Stimulated activated CD8-positive, alpha-beta memory T cell treated with anti-CD3 and anti-CD28 coated beads, Interleukin-4, amount 100 ng/mL, for 24 hours (primary cell): Measurements from ENCODE around the gene GGTA1.

ENCODE experiments used
- DNase-seq: peaks from one replicate; pipeline ENCODE4 v3.0.0-alpha.2; 2020; ENCODE audit warnings: low read depth

GGTA1 gene

DNA sequence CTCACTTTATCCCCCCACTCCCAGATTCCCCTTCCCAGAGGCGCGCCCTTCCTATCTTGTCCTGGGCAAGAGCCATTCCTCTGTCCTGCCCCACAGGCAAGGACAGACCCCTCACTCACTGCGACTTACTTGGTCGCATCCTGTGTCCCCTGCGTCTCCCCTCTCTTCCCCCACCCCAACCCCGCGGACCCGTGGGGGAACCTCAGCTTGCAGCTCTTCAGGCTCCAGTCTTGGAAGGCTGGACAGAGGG lies 542 bp downstream of the GGTA1 start:
- no peak for DNase-seq

- no peak for DNase-seq
Measured at GRCh38 chr9:121498487-121499176, 1.0 kb downstream of the GGTA1 start.

GRCh38 chr9:121498150-121498486 lies 1.5 kb downstream of the GGTA1 start:
- peak; percentile 22 for DNase-seq

DNA sequence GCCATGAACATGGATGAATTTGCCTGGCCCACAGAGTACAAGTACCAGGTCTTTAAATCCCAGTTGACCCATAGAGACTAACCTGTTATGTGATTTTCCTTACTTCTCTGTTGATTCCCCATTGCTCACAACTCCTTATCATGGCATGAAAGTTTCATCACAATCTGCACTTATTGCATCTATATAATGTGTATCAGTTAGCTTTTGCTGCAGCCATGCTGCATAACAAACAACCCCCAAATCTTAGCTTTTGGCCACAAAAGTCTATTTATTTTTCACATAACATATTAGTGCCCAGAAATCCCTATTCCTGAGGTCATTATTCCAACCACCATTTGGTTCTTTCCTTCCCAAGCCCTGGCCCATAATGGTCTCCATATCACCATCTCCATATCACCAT lies 3.7 kb downstream of the GGTA1 start:
- no peak for DNase-seq

GRCh38 chr9:121494192-121494591 lies 5.5 kb downstream of the GGTA1 start:
- DNase-seq, result no peak

- DNase-seq, result no peak
Measured at GRCh38 chr9:121491111-121491510, 8.5 kb downstream of the GGTA1 start.

DNA sequence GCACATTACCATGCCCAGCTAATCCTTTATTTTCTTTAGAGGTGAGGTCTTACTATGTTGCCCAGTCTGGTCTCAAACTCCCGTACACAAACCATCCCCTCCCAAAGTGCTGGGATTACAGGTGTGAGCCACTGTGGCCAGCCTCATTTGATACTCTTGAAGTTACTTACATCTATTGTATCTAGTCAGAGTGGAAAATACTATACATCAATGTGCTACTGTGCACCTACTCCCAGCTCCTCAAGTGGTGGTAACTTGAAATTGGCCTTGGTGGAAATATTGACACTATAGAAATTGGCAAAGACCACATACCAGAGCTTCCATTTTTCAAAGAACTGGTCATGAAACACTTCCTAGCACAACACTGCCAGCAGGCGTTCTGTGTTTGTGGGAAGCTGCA lies 10.3 kb downstream of the GGTA1 start:
- no peak for DNase-seq

GRCh38 chr9:121486043-121486442 lies 13.6 kb downstream of the GGTA1 start:
- no peak for DNase-seq

DNA sequence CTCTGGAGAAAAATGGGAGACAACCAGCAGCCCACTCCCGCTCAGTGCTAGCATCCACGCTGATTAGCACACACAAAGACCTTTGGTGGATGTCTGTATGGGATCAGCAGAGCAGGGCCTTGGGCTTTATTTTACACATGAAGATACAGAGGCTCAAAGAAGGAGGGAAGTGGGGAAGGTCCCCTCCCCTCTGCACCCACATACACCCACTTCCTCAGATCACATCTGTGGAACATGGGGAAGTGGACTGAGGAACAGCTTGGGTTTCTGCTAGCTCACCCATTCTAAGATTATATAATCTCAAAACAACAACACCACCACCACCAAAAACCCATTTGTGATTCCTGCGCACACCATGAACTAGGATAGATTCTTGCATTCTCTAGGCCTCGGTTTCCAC lies 14.0 kb downstream of the GGTA1 start:
- DNase-seq, result no peak

DNA sequence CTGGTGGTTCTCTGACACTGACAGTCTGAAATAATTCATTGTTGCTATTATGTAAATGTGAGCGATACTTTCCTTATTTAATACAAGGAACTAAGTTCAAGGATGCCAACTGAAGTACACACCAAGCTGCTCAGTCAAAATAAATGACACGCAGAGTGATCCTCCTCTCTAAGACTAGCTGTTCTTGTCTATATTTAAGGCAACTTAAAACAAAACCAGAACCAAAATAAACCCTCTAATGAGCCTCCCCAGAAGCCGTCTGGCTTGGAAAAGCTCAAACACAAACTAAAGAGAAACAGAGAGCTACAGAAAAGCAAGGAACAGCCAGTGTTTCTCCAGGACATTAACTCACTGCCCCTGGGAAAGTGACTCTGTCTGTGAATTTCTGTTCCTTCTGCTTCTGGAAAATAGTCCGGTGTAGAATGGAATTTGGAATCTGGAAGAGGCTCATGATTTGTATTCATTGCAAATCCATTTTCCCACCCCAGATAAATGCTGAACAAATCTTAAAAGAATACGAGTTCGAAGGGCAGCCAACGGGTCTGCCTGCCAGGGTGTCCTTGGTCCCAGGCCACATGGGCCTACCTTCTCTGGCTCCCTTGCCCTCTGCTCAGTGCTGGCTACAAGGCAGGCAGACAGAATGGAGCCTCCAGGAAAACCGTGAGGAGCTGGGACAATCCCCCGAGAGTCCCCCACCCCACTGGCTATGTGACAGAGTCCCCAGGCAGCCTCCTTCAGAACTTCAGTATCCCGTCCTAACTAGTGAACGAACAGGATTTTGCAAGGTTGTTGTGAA lies 14.8 kb downstream of the GGTA1 start:
- no peak for DNase-seq

DNA sequence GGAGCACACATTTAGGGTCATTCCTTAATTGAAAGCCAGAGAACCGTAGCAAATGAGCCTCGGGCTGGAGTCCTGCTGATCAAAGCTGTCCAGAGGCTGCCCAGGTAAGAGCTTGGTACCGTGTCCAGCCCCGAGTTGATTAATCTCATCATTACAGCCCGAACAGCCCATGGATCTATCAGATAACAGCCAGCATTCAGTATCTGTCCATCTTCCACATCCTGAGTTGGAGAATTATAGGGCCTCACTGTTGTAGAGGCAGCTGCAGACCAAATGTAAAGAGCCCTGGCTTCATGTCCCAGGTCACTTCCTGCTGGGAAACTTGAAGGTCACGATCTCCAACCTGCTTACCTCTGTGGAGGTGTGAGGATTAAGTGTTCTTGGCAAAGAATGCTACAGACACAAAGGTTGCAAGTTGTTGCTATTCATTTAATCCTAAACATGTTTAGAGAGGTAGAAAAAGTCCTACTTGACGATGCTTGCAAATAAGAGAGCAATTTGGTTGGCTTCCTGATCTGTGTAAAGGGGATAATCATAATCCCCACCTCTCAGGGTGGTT lies 16.1 kb downstream of the GGTA1 start:
- no peak for DNase-seq

DNA sequence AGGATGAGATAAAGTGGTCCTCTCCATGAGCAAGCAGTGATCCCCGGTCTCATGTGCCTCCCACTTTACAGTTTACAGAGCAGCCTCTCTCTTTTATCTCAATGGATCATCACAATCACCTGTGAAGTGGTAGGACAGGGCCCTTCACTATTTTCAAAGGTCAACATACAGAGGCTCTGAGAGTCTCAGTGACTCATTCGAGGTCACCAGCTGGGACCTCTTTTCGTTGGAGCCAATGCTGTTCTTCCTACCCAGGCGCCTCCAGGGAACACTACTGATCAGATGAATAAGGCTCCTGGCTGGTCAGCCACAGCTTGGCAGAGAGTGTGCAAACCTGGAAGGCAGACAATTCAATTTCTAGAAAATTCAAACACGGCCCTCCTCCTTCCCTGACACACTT lies 16.6 kb downstream of the GGTA1 start:
- DNase-seq, result no peak

- DNase-seq, result no peak
Measured at GRCh38 chr9:121478816-121479676, 20.6 kb downstream of the GGTA1 start.

- no peak for DNase-seq
Measured at GRCh38 chr9:121476156-121476555, 23.5 kb downstream of the GGTA1 start.

DNA sequence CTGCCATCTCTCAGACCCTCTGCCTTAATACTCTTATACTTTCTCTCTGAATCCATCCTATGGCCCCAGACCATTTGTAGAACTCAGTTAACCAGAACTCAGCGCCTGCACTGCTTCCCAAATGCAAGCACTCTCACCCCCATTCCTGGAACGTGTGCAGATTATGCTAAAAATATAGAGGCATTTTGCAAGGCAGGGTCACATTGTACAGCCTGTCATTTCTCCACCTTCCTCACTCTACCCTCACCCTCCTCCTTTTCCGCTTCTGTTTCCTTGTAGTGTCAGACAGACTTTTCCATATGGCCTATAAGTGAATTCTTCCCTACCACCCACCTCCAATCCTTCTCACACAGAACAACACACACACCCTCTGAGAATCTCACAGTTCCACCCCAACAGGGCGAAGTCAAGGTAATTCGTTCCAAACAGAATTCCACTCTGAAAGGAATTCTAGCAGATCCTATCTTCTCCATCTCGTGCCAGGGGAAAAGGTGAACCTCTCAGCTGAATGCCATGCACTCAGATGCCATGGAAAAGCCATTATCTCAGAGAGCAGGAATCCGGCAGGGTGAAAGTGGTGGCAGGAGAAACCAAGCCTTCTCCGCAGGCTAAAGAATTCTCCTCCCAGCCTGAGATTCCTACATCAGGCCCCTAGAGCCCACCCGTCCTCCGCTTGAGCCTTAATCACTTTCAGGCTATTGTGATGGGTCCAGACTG lies 25.3 kb downstream of the GGTA1 start:
- DNase-seq, result no peak

- DNase-seq, result no peak
Measured at GRCh38 chr9:121473229-121473628, 26.4 kb downstream of the GGTA1 start.

DNA sequence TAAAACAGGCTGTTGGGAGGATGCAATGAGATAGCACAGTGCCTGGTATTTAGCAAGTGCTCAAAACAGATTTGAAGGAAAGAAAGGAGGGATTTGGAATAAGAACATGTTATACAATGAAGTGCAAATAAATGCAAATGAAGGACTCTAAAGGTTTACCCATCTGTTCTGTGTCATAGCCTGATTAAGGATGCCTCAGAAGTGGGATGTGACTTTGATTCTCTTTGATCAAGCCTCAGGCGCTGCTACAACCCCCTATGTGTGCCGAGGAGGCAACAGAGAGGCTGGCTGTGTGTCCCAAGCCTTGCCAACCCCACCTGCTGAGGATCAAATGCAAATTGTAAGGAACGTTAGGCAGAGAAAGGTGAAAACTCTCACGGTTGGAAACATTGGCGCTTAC lies 27.2 kb downstream of the GGTA1 start:
- DNase-seq, result no peak

GRCh38 chr9:121466142-121466541 lies 33.5 kb downstream of the GGTA1 start:
- no peak for DNase-seq

GRCh38 chr9:121464968-121465367 lies 34.7 kb downstream of the GGTA1 start:
- no peak for DNase-seq

DNA sequence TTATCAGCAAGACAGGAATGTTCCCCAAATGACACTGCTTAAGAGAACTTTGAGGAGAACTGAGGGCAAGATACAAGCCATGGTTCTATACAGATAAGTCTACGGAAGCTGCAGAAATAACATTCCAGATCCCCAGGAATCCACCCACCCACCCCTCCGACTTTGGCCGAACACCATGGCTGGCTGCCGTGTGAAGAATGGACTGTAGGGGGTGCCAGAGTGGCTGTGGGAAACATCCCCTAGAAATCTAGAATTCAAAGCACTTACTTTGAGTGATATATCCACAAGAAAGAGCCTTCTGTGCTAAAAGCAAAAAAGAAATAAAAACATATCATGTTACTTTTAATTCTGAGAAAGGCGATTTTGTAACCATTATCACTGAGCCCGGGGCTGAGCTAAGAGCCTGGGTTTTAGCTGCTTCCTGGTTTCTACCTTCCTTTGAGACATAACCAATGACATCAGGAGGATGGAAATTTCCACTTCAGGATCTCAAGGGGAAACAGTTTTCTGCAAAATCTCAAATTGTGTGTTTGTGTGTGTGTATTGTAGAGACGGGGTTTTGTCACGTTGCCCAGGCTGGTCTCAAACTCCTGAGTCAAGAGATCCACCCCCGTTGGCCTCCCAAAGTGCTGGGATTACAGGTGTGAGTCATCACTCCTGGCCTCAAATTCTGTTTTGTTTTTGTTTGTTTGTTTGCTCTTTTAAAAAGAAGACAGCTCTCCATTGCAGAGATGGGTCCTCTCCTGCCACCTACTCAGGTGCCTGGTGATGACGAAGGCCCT lies 36.4 kb downstream of the GGTA1 start:
- DNase-seq, result no peak

DNA sequence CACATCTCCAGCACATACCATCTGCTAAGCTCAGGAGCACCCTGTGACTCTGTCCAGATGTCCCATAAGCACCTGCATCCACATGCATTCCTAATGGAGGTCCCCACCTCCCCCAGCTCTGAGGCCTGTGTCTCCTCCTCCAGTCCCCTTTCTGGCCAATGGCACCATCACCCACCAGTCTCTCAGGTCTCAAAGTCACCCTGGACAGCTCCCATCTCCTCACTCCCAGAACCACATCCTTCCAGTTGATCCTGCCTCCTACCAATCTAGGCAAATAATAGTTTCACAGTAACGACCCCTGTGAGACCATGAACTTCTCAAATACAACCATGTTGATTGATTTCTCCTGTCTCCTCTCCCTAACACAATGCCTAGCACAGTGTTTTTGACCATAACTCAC lies 40.1 kb downstream of the GGTA1 start:
- no peak for DNase-seq
